Psoas muscle (tissue), 8 donors: ENCODE results near the gene UFD1. TPM values are rescaled to one million over a fixed set of nuclear protein-coding genes. Genes with fewer than 3 reads are reported as not detected.

ENCODE experiments used
- ATAC-seq, 4 donors: fragments of 200-7000 bp; cut with Tn5 transposase; one replicate each; pipeline ENCODE4 v1.9.1; 2020; ENCODE audit warnings: moderate library complexity in 3 of 4, mild to moderate bottlenecking in 2 of 4
- DNase-seq, 2 donors: peaks; one replicate each; pipeline ENCODE4 v3.0.0-alpha.2; 2020
- H3K27ac ChIP-seq: fragments of 200-600 bp; one replicate; pipeline ENCODE4 v1.8.0; 2022
- H3K27me3 ChIP-seq, 3 donors: fragments of 200-600 bp in 1 of 3; one replicate each; pipeline versions ENCODE4 v1.6.1 to v1.8.0; 2013 to 2022; ENCODE audit warnings: low read length in 2 of 3, mild to moderate bottlenecking in 2 of 3, moderate library complexity in 1 of 3; ENCODE audit not compliant: insufficient read depth in 3 of 3
- H3K36me3 ChIP-seq, 2 donors: fragments of 200-600 bp in 1 of 2; one replicate each; pipeline versions ENCODE4 v1.6.1 to v1.8.0; 2013 to 2022; ENCODE audit warnings: low read depth in 1 of 2, mild to moderate bottlenecking in 1 of 2, moderate library complexity in 1 of 2; ENCODE audit not compliant: insufficient read depth in 1 of 2
- H3K4me1 ChIP-seq: fragments of 200-600 bp; one replicate; pipeline ENCODE4 v1.8.0; 2022
- H3K4me3 ChIP-seq: fragments of 200-600 bp; one replicate; pipeline ENCODE4 v1.8.0; 2022; ENCODE audit warnings: mild to moderate bottlenecking
- H3K9me3 ChIP-seq: fragments of 200-600 bp; one replicate; pipeline ENCODE4 v1.8.0; 2022
- WGBS, 3 donors: extraction: QIAGEN DNeasy Blood & Tissue Kit; methylation state at CpG; one replicate each; pipeline versions ENCODE4 v1.1.6 to v1.1.7; 2013; 5-methylcytosine and 5-hydroxymethylcytosine counted together
- intact Hi-C, 2 donors: fragments of 100-400 bp; cut with DNase I; formaldehyde crosslinking; loops; one replicate each; pipeline versions ENCODE4 v1.11.0 to v1.14.2; 2022
- polyA plus RNA-seq, 3 donors: library from polyadenylated mRNA; stranded (reverse); fragments of 200-250 nt; gene quantifications; one replicate each; pipeline ENCODE4 v1.2.3, GENCODE V29; 2013
- total RNA-seq, 4 donors: library from RNA; stranded (reverse); fragmentation: NEBNext Ultra II Directional in 2 of 4; extraction: Animal tissue kit (Norgen Biotek cat#: 25700) in 2 of 4; gene quantifications; one replicate each; pipeline versions ENCODE4 v1.2.1 to v1.2.4, GENCODE V29; 2021 to 2023
- TF ChIP-seq, protein P1 (sequence below): fragments of 200-600 bp; IDR thresholded peaks from one replicate; pipeline ENCODE4 v1.8.0; 2022; ENCODE audit warnings: antibody characterized with exemption
- donor health status: healthy with polysubstance abuse.
- donor health status: DM: no; HTN: no; CAD: no; lungs with moderate emphysema.
- donor health status: Bipolar disorder and iron deficiency.
- donor health status: healthy.
- donor health status: DM: yes; HTN: yes; CAD: no.
- donor health status: DM: no; HTN: no; CAD: no.
- donor health status: DM: no; HTN: no; CAD: no.
- donor health status: DM: yes; HTN: yes; CAD: no.

The UFD1 gene
- total and polyA plus RNA-seq, 7 donors, result 44.3 to 226 (median 79.6) TPM

DNA sequence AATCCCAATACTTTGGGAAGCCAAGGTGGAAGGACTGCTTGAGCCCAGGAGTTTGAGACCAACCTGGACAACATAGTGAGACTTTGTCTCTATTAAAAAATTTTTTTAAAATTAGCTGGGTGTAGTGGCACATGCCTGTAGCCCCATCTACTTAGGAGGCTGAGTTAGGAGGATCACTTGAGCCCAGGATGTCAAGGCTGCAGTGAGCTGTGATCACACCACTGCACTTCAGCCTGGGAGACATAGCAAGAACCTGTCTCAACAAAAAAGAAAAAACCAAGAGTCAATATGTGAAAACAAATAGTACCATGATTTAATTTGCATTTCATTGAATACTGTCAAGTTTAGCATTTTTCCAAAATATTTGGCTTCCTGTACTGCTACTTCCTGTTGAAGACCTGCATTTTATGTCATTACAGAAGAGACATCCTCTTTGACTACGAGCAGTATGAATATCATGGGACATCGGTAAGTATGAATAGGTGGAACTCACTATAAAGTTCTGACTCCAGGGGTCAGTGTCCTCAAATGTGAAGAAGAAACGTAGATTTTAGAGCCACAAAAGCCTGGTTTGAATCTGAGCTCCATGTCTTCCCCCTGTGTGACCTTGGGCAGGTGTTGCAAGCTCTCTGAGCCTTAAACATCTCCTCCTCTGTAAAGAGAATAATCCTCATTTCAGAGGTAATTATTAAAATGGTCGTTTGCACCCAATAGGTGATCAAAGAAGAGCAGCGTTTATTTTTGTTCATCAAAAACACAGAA lies 16.8 kb upstream of the UFD1 start:
- Histone ChIP-seq H3K9me3 (no peaks in the 10 kb centered on the region), H3K4me1 (no peaks in the 10 kb centered on the region), H3K36me3 (no peaks in the 10 kb centered on the region), H3K27ac (no peak overlapping the region), H3K27me3 (no peaks in the 10 kb centered on the region), H3K4me3 (no peak overlapping the region)
- 54 to 64% (median 54%) methylated on average over 5 of the region's 5 CpGs for WGBS, 3 donors
- no peak for DNase-seq
- intact Hi-C loops, result loop anchor here (2.0 to 5.0 kb wide), 2 partner anchors 135 to 137 kb away; no protein-coding TSS in a partner anchor
- TF ChIP-seq, protein P1, sequence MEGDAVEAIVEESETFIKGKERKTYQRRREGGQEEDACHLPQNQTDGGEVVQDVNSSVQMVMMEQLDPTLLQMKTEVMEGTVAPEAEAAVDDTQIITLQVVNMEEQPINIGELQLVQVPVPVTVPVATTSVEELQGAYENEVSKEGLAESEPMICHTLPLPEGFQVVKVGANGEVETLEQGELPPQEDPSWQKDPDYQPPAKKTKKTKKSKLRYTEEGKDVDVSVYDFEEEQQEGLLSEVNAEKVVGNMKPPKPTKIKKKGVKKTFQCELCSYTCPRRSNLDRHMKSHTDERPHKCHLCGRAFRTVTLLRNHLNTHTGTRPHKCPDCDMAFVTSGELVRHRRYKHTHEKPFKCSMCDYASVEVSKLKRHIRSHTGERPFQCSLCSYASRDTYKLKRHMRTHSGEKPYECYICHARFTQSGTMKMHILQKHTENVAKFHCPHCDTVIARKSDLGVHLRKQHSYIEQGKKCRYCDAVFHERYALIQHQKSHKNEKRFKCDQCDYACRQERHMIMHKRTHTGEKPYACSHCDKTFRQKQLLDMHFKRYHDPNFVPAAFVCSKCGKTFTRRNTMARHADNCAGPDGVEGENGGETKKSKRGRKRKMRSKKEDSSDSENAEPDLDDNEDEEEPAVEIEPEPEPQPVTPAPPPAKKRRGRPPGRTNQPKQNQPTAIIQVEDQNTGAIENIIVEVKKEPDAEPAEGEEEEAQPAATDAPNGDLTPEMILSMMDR, result peak; percentile 33
- ATAC-seq, result no peak

DNA sequence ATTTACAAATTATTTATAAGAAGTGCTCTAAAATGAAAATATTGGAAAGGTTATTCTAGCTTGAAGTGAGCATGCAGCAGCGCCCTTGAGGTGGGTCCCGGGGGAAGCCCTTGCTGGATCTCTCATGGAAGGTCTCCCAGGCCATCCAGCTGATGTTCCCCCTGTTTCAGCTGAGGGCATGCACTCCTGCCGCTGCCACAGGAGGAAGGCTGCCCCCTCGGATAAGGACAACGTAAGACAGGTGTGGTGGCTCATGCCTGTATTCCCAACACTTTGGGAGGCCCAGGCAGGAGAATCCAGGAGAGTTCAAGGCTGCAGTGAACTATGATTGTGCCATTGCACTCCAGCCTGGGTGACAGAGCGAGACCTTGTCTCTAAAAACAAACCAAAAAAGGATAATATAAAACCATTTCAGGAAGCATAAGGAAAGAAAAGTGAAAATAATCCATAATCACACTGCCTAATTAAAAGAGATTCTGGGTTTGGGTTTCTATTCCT lies 15.7 kb upstream of the UFD1 start:
- no peak overlapping the region for H3K27ac ChIP-seq
- WGBS, 3 donors, result 91 to 96% (median 95%) methylated on average over 6 of the region's 6 CpGs
- no peaks in the 10 kb centered on the region for H3K9me3 ChIP-seq
- TF ChIP-seq, protein P1, result no peak
- no peaks in the 10 kb centered on the region for H3K36me3 ChIP-seq
- no peaks in the 10 kb centered on the region for H3K27me3 ChIP-seq
- H3K4me1 ChIP-seq, result no peaks in the 10 kb centered on the region
- no peak for DNase-seq
- intact Hi-C loops, result loop anchor here in 1 of 2 donors (5.0 kb wide), 1 partner anchor 138 kb away; no protein-coding TSS in a partner anchor
- H3K4me3 ChIP-seq, result no peak overlapping the region
- ATAC-seq, result no peak

DNA sequence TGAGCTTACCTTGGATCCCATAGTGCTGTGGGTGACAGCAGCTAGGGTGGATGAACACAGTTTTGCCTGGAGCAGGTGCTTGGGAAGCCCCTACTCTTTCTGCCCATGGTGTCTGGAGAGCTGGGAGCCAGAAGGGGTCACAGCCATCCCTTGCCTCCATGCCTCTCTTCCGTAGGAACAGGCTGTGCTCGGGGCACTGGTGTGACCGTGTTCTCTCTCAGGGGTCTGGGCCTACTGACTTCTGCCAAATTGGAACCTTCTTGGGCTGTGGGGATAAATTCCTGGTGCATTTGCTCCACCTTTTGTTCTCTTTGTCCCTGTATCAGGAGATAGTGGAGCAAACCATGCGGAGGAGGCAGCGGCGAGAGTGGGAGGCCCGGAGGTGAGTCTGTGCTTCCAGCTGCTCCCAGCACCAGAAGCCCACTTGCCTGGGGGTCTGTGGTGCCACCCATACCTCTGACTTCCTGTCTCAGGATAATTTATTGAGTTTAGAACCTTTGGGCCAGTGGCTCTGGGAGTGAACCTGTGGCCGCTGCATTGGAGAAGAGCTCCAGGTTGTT lies 15.1 kb upstream of the UFD1 start:
- H3K27me3 ChIP-seq, result no peaks in the 10 kb centered on the region
- H3K4me1 ChIP-seq, result no peaks in the 10 kb centered on the region
- intact Hi-C loops, result no loop called here
- no peaks in the 10 kb centered on the region for H3K9me3 ChIP-seq
- no peaks in the 10 kb centered on the region for H3K36me3 ChIP-seq
- DNase-seq, result no peak
- H3K27ac ChIP-seq, result no peak overlapping the region
- 95 to 98% (median 95%) methylated on average over 8 of the region's 8 CpGs for WGBS, 3 donors
- ATAC-seq, result no peak
- TF ChIP-seq, protein P1, result no peak
- H3K4me3 ChIP-seq, result no peak overlapping the region

DNA sequence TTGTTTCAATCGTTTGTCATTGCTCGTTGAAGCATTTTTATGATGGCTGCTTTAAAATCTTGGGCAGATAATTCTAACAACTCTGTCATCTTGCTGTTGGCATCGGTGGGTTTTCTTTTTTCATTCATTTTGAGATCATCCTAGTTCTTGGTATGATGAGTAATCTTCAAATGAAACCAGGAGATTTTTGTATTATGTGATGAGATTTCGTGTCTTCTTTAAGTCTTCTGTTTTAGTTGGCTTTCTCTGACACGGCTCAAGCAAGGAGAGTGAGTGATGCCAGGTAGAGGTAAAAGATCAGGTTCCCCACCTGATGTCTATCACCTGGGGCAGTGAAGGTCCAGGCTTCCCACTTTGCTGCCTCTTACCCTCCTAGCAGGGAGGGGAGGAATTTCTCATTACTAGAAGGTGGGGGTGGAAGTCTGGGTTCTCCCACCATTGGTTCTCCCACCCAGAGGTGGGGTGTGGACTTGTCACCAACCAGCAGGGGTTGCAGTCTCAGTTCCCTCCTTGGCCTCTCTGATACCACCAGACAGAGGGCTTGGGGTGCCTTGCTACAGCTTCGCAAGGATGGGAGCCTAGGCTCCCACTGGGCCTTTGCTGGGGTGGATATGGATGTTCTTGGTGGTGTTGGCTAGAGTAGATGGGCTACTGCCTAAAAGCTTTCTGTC lies 13.6 kb upstream of the UFD1 start:
- no peak for DNase-seq
- H3K27ac ChIP-seq, result no peak overlapping the region
- no peaks in the 10 kb centered on the region for H3K4me1 ChIP-seq
- H3K27me3 ChIP-seq, result no peaks in the 10 kb centered on the region
- TF ChIP-seq, protein P1, result no peak
- H3K4me3 ChIP-seq, result no peak overlapping the region
- 86 to 90% (median 88%) methylated on average over 6 of the region's 6 CpGs for WGBS, 3 donors
- H3K36me3 ChIP-seq, result no peaks in the 10 kb centered on the region
- ATAC-seq, result no peak
- H3K9me3 ChIP-seq, result no peaks in the 10 kb centered on the region
- intact Hi-C loops, result no loop called here
